ENCODE data around the gene PRRX2. TPM values are rescaled to one million over a fixed set of nuclear protein-coding genes. Genes with fewer than 3 reads are reported as not detected.

The PRRX2 gene
- total and polyA plus RNA-seq, 2 of the 13 experiments (the other 11 are each of a cell fraction or from before 2014, with no cell fraction given), result 0.05 TPM; not detected in 1

DNA sequence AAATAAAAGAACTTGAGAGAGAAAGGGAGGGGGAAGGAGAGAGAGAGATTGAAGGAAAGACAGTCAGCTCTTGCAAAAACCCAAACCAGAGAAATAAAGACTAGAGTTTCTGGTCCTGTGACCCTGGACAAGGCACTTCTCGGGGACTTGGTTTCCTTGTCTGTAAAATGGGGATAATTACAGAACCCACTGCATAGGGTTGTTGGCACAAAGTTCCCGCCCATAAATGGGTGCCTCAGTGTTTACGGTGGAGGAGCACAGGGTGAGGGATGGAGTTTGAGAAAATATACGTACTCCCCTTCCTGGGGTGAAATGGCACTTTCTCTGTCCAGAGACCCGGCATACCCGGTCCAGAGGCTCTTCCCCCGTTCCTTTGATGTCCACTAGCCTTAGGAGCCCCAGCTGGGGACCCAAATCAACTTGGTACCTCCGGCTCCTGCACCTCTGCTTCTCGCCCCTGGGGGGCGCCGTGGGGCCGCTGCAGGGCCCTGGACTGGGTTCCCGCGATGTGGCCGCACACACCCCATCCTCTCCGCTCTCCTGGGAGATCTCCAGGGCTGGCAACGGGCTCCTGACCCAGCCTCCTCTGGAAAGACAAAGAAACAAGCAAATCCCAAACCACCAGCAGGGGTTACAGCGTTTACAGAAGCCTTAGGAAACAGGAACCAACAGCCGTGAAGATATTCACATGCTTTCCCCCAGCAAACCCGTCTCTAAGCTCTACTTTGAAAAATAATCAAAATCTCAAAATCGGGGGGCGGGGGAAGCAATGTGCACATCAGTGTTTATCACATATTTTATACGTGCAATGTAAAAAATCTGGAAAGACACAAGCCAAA, 61.1 kb downstream of the PRRX2 start:
- ChIA-PET POLR2A (no interaction called here), CTCF (ENCODE audit: low intra/inter-chr PET ratio, low total read pairs) (interaction anchor here (0.9 to 2.4 kb wide), 3 partner anchors 11 to 64 kb away, joined by 3 to 16 read pairs (median 6); no protein-coding TSS in a partner anchor)
- H3K9ac ChIP-seq (ENCODE audit: insufficient read depth, low read depth, low read length), result no peak overlapping the region
- no peaks in the 10 kb centered on the region for H3K4me1 ChIP-seq (ENCODE audit: insufficient read depth, low read length)
- FAIRE-seq (no peak), DNase-seq (ENCODE audit: low spot score) (peak; percentile 30), ATAC-seq (peak; percentile 86)
- BruUV-seq (replicated peaks), result no TSS peak
- H3K79me2 ChIP-seq (ENCODE audit: insufficient read depth, low read length), result no peaks in the 10 kb centered on the region
- H3K27me3 ChIP-seq (ENCODE audit: control insufficient read depth in 1 of 2, insufficient read depth in 2 of 2, low read length in 2 of 2), result peaks cover 3 to 37% of the 10 kb centered on the region in 2 experiments; a peak in 4 of 5 replicates
- H3K4me3 ChIP-seq (replicated peaks in 1 of 3; ENCODE audit: insufficient read depth in 1 of 3, low read depth in 2 of 3, low read length in 3 of 3), result no peak overlapping the region
- intact Hi-C loops (cut with micrococcal nuclease; ENCODE audit: unreplicated experiment) (no loop called here), in situ Hi-C loops (cut with HindIII; ENCODE audit: extremely low pct_ligation_motif_present, low pct_unique_long_range_greater_than_20kb) (no loop called here)
- no peaks in the 10 kb centered on the region for H4K20me1 ChIP-seq (ENCODE audit: insufficient read depth, low read length)
- no peaks in the 10 kb centered on the region for H3K9me3 ChIP-seq (ENCODE audit: low read length)
- WGBS (ENCODE audit: low lambda C conversion rate), result 13% methylated on average over 11 of the region's 23 CpGs
- H3K36me3 ChIP-seq (replicated peaks in 1 of 2; ENCODE audit: control insufficient read depth in 1 of 2, insufficient read depth in 2 of 2, low read length in 2 of 2), result no peaks in the 10 kb centered on the region
- H3K4me2 ChIP-seq (ENCODE audit: low read depth, low read length), result no peak overlapping the region
- no peak overlapping the region for H3K27ac ChIP-seq (ENCODE audit: extremely low read length, insufficient read depth, low read length)
- no peak overlapping the region for H2AFZ ChIP-seq (ENCODE audit: low read length)
- TF ChIP-seq CCDC6 (CRISPR knock-in tag; IDR thresholded peaks at IDR 0.05), result no peak
- no peak for TF ChIP-seq ZSCAN30 (CRISPR knock-in tag; IDR thresholded peaks at IDR 0.05)
- TF ChIP-seq, protein P1, sequence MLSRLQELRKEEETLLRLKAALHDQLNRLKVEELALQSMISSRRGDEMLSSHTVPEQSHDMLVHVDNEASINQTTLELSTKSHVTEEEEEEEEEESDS (CRISPR knock-in tag; IDR thresholded peaks at IDR 0.05; ENCODE audit: borderline replicate concordance), result no peak
- TF ChIP-seq FOXJ3 (CRISPR knock-in tag; IDR thresholded peaks at IDR 0.05; ENCODE audit: borderline replicate concordance), result no peak
- no peak for TF ChIP-seq TEAD3 (CRISPR knock-in tag; optimal IDR thresholded peaks at IDR 0.05; ENCODE audit: borderline replicate concordance)
- TF ChIP-seq SP4 (CRISPR knock-in tag; IDR thresholded peaks at IDR 0.05), result no peak
- no peak for TF ChIP-seq ZNF841 (CRISPR knock-in tag; IDR thresholded peaks at IDR 0.05; ENCODE audit: borderline replicate concordance)
- no peak for TF ChIP-seq ZNF550 (CRISPR knock-in tag; IDR thresholded peaks at IDR 0.05; ENCODE audit: borderline replicate concordance)
- TF ChIP-seq NFE2 (CRISPR knock-in tag; IDR thresholded peaks at IDR 0.05), result no peak
- TF ChIP-seq, protein P2, sequence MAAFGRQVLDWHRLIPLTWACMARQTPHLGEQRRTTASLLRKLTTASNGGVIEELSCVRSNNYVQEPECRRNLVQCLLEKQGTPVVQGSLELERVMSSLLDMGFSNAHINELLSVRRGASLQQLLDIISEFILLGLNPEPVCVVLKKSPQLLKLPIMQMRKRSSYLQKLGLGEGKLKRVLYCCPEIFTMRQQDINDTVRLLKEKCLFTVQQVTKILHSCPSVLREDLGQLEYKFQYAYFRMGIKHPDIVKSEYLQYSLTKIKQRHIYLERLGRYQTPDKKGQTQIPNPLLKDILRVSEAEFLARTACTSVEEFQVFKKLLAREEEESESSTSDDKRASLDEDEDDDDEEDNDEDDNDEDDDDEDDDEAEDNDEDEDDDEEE (CRISPR knock-in tag; IDR thresholded peaks at IDR 0.05), result no peak
- TF ChIP-seq, protein P3, sequence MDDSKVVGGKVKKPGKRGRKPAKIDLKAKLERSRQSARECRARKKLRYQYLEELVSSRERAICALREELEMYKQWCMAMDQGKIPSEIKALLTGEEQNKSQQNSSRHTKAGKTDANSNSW (CRISPR knock-in tag; IDR thresholded peaks at IDR 0.05; ENCODE audit: borderline replicate concordance), result no peak
- no peak for TF ChIP-seq ATM (IDR thresholded peaks at IDR 0.05; ENCODE audit: borderline replicate concordance)
- TF ChIP-seq MYC (CRISPR knock-in tag; IDR thresholded peaks at IDR 0.05; ENCODE audit: borderline replicate concordance), result no peak
- TF ChIP-seq ATF7 (IDR thresholded peaks at IDR 0.05), result no peak
- TF ChIP-seq ATF7 (CRISPR knock-in tag; IDR thresholded peaks at IDR 0.05), result no peak
- TF ChIP-seq ZNF615 (CRISPR knock-in tag; IDR thresholded peaks at IDR 0.05; ENCODE audit: borderline replicate concordance), result no peak

Measured in HepG2 (cell line).